IMR-90 (cell line): ENCODE results near the gene SLAMF8. TPM values are rescaled to one million over a fixed set of nuclear protein-coding genes. Genes with fewer than 3 reads are reported as not detected.

ENCODE experiments used
- ATAC-seq: fragments of 200-7000 bp; cut with Tn5 transposase; 2 replicates; pipeline ENCODE4 v1.9.1; 2020; ENCODE audit warnings: low read depth, mild to moderate bottlenecking, moderate library complexity
- BruUV-seq: library from RNA; stranded (reverse); fragments of 400-500 nt; replicated peaks from 2 replicates; lab custom pipeline; 2021; lab: Mats Ljungman, UMichigan
- CTCF ChIA-PET: fragments of 300-600 bp; formaldehyde crosslinking; extraction: SDS; loops from one replicate; lab custom pipeline; 2021; ENCODE audit warnings: antibody characterized with exemption; lab: Yijun Ruan, JAX
- POLR2A ChIA-PET: fragments of 300-600 bp; sonication (Branson Sonifier 250); formaldehyde crosslinking; loops from one replicate; lab custom pipeline; 2022; ENCODE audit warnings: antibody characterized with exemption; ENCODE audit not compliant: unreplicated experiment; lab: Charles Lee
- DNase-seq: peaks from one replicate; pipeline ENCODE4 v3.0.0; 2013
- H2AFZ ChIP-seq: replicated peaks from 2 replicates; pipeline ENCODE3; 2013; ENCODE audit warnings: low read length, mild to moderate bottlenecking; ENCODE audit not compliant: poor library complexity
- H2AK5ac ChIP-seq: 2 replicates; pipeline ENCODE4 v1.6.1; 2013; ENCODE audit warnings: low read depth, low read length, inconsistent platforms
- H2AK9ac ChIP-seq: replicated peaks from 2 replicates; pipeline ENCODE3; 2013; ENCODE audit warnings: mild to moderate bottlenecking, low read depth, low read length, moderate library complexity; ENCODE audit not compliant: poor library complexity
- H2BK120ac ChIP-seq: 2 replicates; pipeline ENCODE4 v1.6.1; 2013; ENCODE audit warnings: low read depth, low read length, inconsistent platforms
- H2BK15ac ChIP-seq: 3 replicates; pipeline ENCODE4 v1.6.1; 2013; ENCODE audit warnings: low read depth, low read length, inconsistent platforms
- H2BK20ac ChIP-seq: 2 replicates; pipeline ENCODE4 v1.6.1; 2013; ENCODE audit warnings: low read depth, mild to moderate bottlenecking, inconsistent platforms, low read length, moderate library complexity
- H2BK5ac ChIP-seq: 2 replicates; pipeline ENCODE4 v1.6.1; 2013; ENCODE audit warnings: mild to moderate bottlenecking, low read depth, low read length, inconsistent platforms; ENCODE audit not compliant: poor library complexity, severe bottlenecking
- H3K14ac ChIP-seq: replicated peaks from 2 replicates; pipeline ENCODE4 v1.6.1; 2013; ENCODE audit warnings: low read depth, low read length, inconsistent platforms
- H3K18ac ChIP-seq: 2 replicates; pipeline ENCODE4 v1.6.1; 2013; ENCODE audit warnings: low read depth, low read length, control low read depth
- H3K23ac ChIP-seq: 2 replicates; pipeline ENCODE4 v1.6.1; 2013; ENCODE audit warnings: low read depth, low read length, inconsistent platforms
- H3K27ac ChIP-seq: 2 replicates; pipeline ENCODE4 v1.5.1; 2013; ENCODE audit warnings: mild to moderate bottlenecking, control low read depth, low read length; ENCODE audit not compliant: insufficient read depth
- H3K27me3 ChIP-seq: 2 replicates; pipeline ENCODE4 v1.6.1; 2013; ENCODE audit warnings: low read length; ENCODE audit not compliant: control insufficient read depth, insufficient read depth
- H3K36me3 ChIP-seq: 2 replicates; pipeline ENCODE4 v1.6.1; 2013; ENCODE audit warnings: low read length, mixed read lengths; ENCODE audit not compliant: control insufficient read depth, insufficient read depth
- H3K4ac ChIP-seq: 2 replicates; pipeline ENCODE4 v1.6.1; 2013; ENCODE audit warnings: low read depth, low read length, inconsistent platforms
- H3K4me1 ChIP-seq: 2 replicates; pipeline ENCODE4 v1.6.1; 2013; ENCODE audit warnings: low read length, mixed read lengths; ENCODE audit not compliant: control insufficient read depth, insufficient read depth
- H3K4me2 ChIP-seq: 2 replicates; pipeline ENCODE4 v1.6.1; 2013; ENCODE audit warnings: low read depth, mild to moderate bottlenecking, control low read depth, low read length, moderate library complexity
- H3K4me3 ChIP-seq: 2 replicates; pipeline ENCODE4 v1.5.1; 2013; ENCODE audit warnings: low read depth, mild to moderate bottlenecking, control low read depth, low read length, moderate library complexity; ENCODE audit not compliant: insufficient read depth
- H3K56ac ChIP-seq: 2 replicates; pipeline ENCODE4 v1.6.1; 2013; ENCODE audit warnings: low read length, inconsistent platforms; ENCODE audit not compliant: insufficient read depth; ENCODE audit errors: extremely low read depth
- H3K79me1 ChIP-seq, 2 experiments: 2 replicates each; pipeline ENCODE4 v1.6.1; 2013; ENCODE audit warnings: low read length in 2 of 2, inconsistent platforms in 1 of 2, low read depth in 1 of 2
- H3K9ac ChIP-seq: 2 replicates; pipeline ENCODE4 v1.6.1; 2013; ENCODE audit warnings: low read depth, low read length, control low read depth
- H3K9me1 ChIP-seq: 2 replicates; pipeline ENCODE4 v1.6.1; 2013; ENCODE audit warnings: low read length, inconsistent platforms; ENCODE audit not compliant: insufficient read depth
- H3K9me3 ChIP-seq: 2 replicates; pipeline ENCODE4 v1.6.1; 2013; ENCODE audit warnings: low read length; ENCODE audit not compliant: control insufficient read depth, insufficient read depth
- H4K20me1 ChIP-seq: 2 replicates; pipeline ENCODE4 v1.6.1; 2013; ENCODE audit warnings: low read length, inconsistent platforms; ENCODE audit not compliant: insufficient read depth
- H4K5ac ChIP-seq: 2 replicates; pipeline ENCODE4 v1.6.1; 2013; ENCODE audit warnings: mild to moderate bottlenecking, low read depth, low read length, control low read depth
- H4K8ac ChIP-seq, 2 experiments: 2 replicates each; pipeline ENCODE4 v1.6.1; 2013; ENCODE audit warnings: low read depth in 2 of 2, low read length in 2 of 2, control low read depth in 1 of 2, inconsistent platforms in 1 of 2
- H4K91ac ChIP-seq: 2 replicates; pipeline ENCODE4 v1.6.1; 2013; ENCODE audit warnings: low read depth, low read length, inconsistent platforms; ENCODE audit not compliant: insufficient read depth
- CEBPB ChIP-seq: IDR thresholded peaks from 2 replicates; pipeline ENCODE4 v1.6.1; 2012; ENCODE audit warnings: low read depth, low read length, improper control_type of control experiment
- CHD1 ChIP-seq: IDR thresholded peaks from 2 replicates; pipeline ENCODE4 v1.6.1; 2012; ENCODE audit warnings: low read depth, low read length, improper control_type of control experiment
- MXI1 ChIP-seq: IDR thresholded peaks from 2 replicates; pipeline ENCODE4 v1.6.1; 2012; ENCODE audit warnings: low read depth, mild to moderate bottlenecking, low read length, moderate library complexity, borderline replicate concordance
- NFE2L2 ChIP-seq: fragments of 150-350 bp; IDR thresholded peaks from 2 replicates; pipeline ENCODE4 v1.6.1; 2016; ENCODE audit warnings: low read depth, mild to moderate bottlenecking, low read length
- POLR2A ChIP-seq: IDR thresholded peaks from 2 replicates; pipeline ENCODE4 v1.6.1; 2012; ENCODE audit warnings: mild to moderate bottlenecking, low read depth, low read length
- RFX5 ChIP-seq: IDR thresholded peaks from 2 replicates; pipeline ENCODE4 v1.8.0; 2012; ENCODE audit warnings: low read depth, mild to moderate bottlenecking, low read length, moderate library complexity
- SMC3 ChIP-seq: fragments of 150-350 bp; IDR thresholded peaks from 2 replicates; pipeline ENCODE4 v1.6.1; 2016; ENCODE audit warnings: low read depth, mild to moderate bottlenecking, antibody characterized with exemption, low read length, moderate library complexity
- WGBS, 2 experiments: methylation state at CpG; one replicate each; pipeline versions ENCODE4 v1.1.5 to v1.1.7; 2013; ENCODE audit warnings: missing lambda C conversion rate in 2 of 2; ENCODE audit not compliant: insufficient read length in 1 of 2; ENCODE audit errors: extremely low coverage in 2 of 2; 5-methylcytosine and 5-hydroxymethylcytosine counted together
- dilution Hi-C: fragments of 300-500 bp; cut with HindIII; formaldehyde crosslinking; loops from one replicate; pipeline ENCODE4 v1.14.3; 2018; ENCODE audit warnings: low sequenced_read_pairs; ENCODE audit not compliant: unreplicated experiment
- in situ Hi-C: fragments of 300-500 bp; cut with MboI; formaldehyde crosslinking; loops from 3 replicates; pipeline ENCODE4 v1.14.3; 2019; ENCODE audit warnings: low sequenced_read_pairs, inconsistent platforms, mixed read lengths
- intact Hi-C: fragments of 100-400 bp; cut with micrococcal nuclease; formaldehyde crosslinking; loops from 2 replicates; pipeline ENCODE4 v1.10.0; 2022
- polyA plus RNA-seq, 3 experiments: library from polyadenylated mRNA; depleted of rRNA; stranded (reverse); fragments of >200 nt; gene quantifications; 2 replicates each; pipeline ENCODE4 v1.2.3, GENCODE V29; 2012; ENCODE audit warnings: low replicate concordance in 1 of 3
- total RNA-seq: library from RNA; depleted of rRNA; stranded (reverse); fragments of >200 nt; gene quantifications from 2 replicates; pipeline ENCODE4 v1.2.3, GENCODE V29; 2012
- TF ChIP-seq, protein P1 (sequence below): conservative IDR thresholded peaks from 2 replicates; pipeline ENCODE4 v1.5.1; 2012; ENCODE audit warnings: mild to moderate bottlenecking, low read depth, low read length, improper control_type of control experiment

SLAMF8 gene
- total and polyA plus RNA-seq, 2 of the 4 experiments (the other 2 are of a cell fraction): 0.07 TPM; not detected in 1

- no peak overlapping the region for H2BK15ac ChIP-seq
- H4K8ac ChIP-seq: no peak overlapping the region
- no peaks in the 10 kb centered on the region for H3K9me3 ChIP-seq
- CTCF ChIA-PET: no interaction called here
- no peak overlapping the region for H3K14ac ChIP-seq
- intact Hi-C loops: loop anchor here (10.0 kb wide), 1 partner anchor 1554 kb away; no protein-coding TSS in a partner anchor
- no peak overlapping the region for H2AK5ac ChIP-seq
- BruUV-seq: no TSS peak
- H3K27me3 ChIP-seq: no peaks in the 10 kb centered on the region; the same call in 1 of the 2 replicates
- no peak overlapping the region for H3K9ac ChIP-seq
- H3K4me3 ChIP-seq: no peak overlapping the region
- no peak overlapping the region for H2AFZ ChIP-seq
- no peak overlapping the region for H2AK9ac ChIP-seq
- no peaks in the 10 kb centered on the region for H3K79me1 ChIP-seq
- in situ Hi-C loops: no loop called here
- H3K4ac ChIP-seq: no peak overlapping the region
- H3K56ac ChIP-seq: no peak overlapping the region
- H2BK5ac ChIP-seq: no peak overlapping the region
- no peak overlapping the region for H2BK120ac ChIP-seq
- H3K27ac ChIP-seq: no peak overlapping the region
- 85% methylated on average over 6 of the region's 8 CpGs; no CpG with 5 or more reads in 1 of the 2 experiments for WGBS, 2 experiments
- POLR2A ChIA-PET: no interaction called here
- dilution Hi-C loops: no loop called here
- ATAC-seq (no peak), DNase-seq (no peak)
- no peak overlapping the region for H3K23ac ChIP-seq
- H3K36me3 ChIP-seq: no peaks in the 10 kb centered on the region
- 0 out of 2 replicates have a peak, but pooled peaks cover 3% of the 10 kb centered on the region for H3K9me1 ChIP-seq
- TF ChIP-seq NFE2L2: no peak
- TF ChIP-seq MXI1: no peak
- TF ChIP-seq SMC3: no peak
- TF ChIP-seq RFX5: no peak
- TF ChIP-seq POLR2A: no peak
- TF ChIP-seq CHD1: no peak
- TF ChIP-seq, protein P1, sequence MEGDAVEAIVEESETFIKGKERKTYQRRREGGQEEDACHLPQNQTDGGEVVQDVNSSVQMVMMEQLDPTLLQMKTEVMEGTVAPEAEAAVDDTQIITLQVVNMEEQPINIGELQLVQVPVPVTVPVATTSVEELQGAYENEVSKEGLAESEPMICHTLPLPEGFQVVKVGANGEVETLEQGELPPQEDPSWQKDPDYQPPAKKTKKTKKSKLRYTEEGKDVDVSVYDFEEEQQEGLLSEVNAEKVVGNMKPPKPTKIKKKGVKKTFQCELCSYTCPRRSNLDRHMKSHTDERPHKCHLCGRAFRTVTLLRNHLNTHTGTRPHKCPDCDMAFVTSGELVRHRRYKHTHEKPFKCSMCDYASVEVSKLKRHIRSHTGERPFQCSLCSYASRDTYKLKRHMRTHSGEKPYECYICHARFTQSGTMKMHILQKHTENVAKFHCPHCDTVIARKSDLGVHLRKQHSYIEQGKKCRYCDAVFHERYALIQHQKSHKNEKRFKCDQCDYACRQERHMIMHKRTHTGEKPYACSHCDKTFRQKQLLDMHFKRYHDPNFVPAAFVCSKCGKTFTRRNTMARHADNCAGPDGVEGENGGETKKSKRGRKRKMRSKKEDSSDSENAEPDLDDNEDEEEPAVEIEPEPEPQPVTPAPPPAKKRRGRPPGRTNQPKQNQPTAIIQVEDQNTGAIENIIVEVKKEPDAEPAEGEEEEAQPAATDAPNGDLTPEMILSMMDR: no peak
- TF ChIP-seq CEBPB: no peak
- peaks cover 2% of the 10 kb centered on the region for H3K4me1 ChIP-seq
- no peak overlapping the region for H2BK20ac ChIP-seq
- no peaks in the 10 kb centered on the region for H4K20me1 ChIP-seq
- H4K91ac ChIP-seq: no peak overlapping the region
- H4K5ac ChIP-seq: no peak overlapping the region
- H3K4me2 ChIP-seq: no peak overlapping the region
- H3K18ac ChIP-seq: no peak overlapping the region
Observed at GRCh38 chr1:159830722-159831121, 4.0 kb downstream of the SLAMF8 start.
